IMR-90 (cell line): ENCODE results near the gene SLC35F3.

Source experiments
- FOS ChIP-seq: fragments of 150-350 bp; IDR thresholded peaks from 2 replicates; pipeline ENCODE4 v1.6.1; 2016; ENCODE audit warnings: low read depth, low read length
- MAFK ChIP-seq: IDR thresholded peaks from 2 replicates; pipeline ENCODE4 v1.6.1; 2012; ENCODE audit warnings: low read depth, low read length, improper control_type of control experiment
- MAZ ChIP-seq: IDR thresholded peaks from 2 replicates; pipeline ENCODE4 v1.6.1; 2012; ENCODE audit warnings: low read depth, mild to moderate bottlenecking, low read length, improper control_type of control experiment, moderate library complexity, borderline replicate concordance
- MXI1 ChIP-seq: IDR thresholded peaks from 2 replicates; pipeline ENCODE4 v1.6.1; 2012; ENCODE audit warnings: low read depth, mild to moderate bottlenecking, low read length, moderate library complexity, borderline replicate concordance
- NFE2L2 ChIP-seq: fragments of 150-350 bp; IDR thresholded peaks from 2 replicates; pipeline ENCODE4 v1.6.1; 2016; ENCODE audit warnings: low read depth, mild to moderate bottlenecking, low read length
- POLR2A ChIP-seq: IDR thresholded peaks from 2 replicates; pipeline ENCODE4 v1.6.1; 2012; ENCODE audit warnings: mild to moderate bottlenecking, low read depth, low read length
- RAD21 ChIP-seq: IDR thresholded peaks from 2 replicates; pipeline ENCODE4 v1.6.1; 2012; ENCODE audit warnings: low read length, improper control_type of control experiment
- RCOR1 ChIP-seq: IDR thresholded peaks from 2 replicates; pipeline ENCODE4 v1.6.1; 2012; ENCODE audit warnings: mild to moderate bottlenecking, low read length, improper control_type of control experiment; ENCODE audit not compliant: insufficient replicate concordance
- RFX5 ChIP-seq: IDR thresholded peaks from 2 replicates; pipeline ENCODE4 v1.8.0; 2012; ENCODE audit warnings: low read depth, mild to moderate bottlenecking, low read length, moderate library complexity
- SMC3 ChIP-seq: fragments of 150-350 bp; IDR thresholded peaks from 2 replicates; pipeline ENCODE4 v1.6.1; 2016; ENCODE audit warnings: low read depth, mild to moderate bottlenecking, antibody characterized with exemption, low read length, moderate library complexity
- TF ChIP-seq, protein P1 (sequence below): conservative IDR thresholded peaks from 2 replicates; pipeline ENCODE4 v1.5.1; 2012; ENCODE audit warnings: mild to moderate bottlenecking, low read depth, low read length, improper control_type of control experiment
- TF ChIP-seq, protein P2 (sequence below): fragments of 150-350 bp; IDR thresholded peaks from 2 replicates; pipeline ENCODE4 v1.6.1; 2017; ENCODE audit warnings: mild to moderate bottlenecking, antibody characterized with exemption, low read length, low read depth
- TF ChIP-seq, protein P3 (sequence below): fragments of 150-350 bp; IDR thresholded peaks from 2 replicates; pipeline ENCODE4 v1.6.1; 2016; ENCODE audit warnings: low read depth, mild to moderate bottlenecking, low read length, moderate library complexity, borderline replicate concordance

DNA sequence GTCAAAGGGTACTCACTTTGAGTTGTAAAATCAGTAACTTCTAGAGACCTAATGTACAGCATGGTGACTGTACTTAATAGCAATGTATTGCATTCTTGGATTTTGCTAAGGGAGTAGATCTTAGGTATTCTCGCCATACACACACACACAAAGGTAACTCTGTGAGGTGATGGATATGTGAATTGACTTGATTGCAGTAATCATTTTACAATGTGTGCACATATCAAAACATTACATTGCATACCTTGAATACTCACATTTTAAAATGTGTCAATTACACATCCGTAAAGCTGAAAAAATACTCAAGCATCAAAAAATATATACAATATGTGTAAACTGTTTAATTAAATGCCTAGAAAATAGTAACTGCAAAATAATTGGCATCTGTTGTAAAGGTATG lies 86.0 kb downstream of the SLC35F3 start:
- TF ChIP-seq, protein P1, sequence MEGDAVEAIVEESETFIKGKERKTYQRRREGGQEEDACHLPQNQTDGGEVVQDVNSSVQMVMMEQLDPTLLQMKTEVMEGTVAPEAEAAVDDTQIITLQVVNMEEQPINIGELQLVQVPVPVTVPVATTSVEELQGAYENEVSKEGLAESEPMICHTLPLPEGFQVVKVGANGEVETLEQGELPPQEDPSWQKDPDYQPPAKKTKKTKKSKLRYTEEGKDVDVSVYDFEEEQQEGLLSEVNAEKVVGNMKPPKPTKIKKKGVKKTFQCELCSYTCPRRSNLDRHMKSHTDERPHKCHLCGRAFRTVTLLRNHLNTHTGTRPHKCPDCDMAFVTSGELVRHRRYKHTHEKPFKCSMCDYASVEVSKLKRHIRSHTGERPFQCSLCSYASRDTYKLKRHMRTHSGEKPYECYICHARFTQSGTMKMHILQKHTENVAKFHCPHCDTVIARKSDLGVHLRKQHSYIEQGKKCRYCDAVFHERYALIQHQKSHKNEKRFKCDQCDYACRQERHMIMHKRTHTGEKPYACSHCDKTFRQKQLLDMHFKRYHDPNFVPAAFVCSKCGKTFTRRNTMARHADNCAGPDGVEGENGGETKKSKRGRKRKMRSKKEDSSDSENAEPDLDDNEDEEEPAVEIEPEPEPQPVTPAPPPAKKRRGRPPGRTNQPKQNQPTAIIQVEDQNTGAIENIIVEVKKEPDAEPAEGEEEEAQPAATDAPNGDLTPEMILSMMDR = no peak
- TF ChIP-seq MXI1 = no peak
- no peak for TF ChIP-seq POLR2A
- no peak for TF ChIP-seq RAD21
- no peak for TF ChIP-seq MAFK
- no peak for TF ChIP-seq MAZ
- TF ChIP-seq FOS = no peak
- TF ChIP-seq SMC3 = no peak
- no peak for TF ChIP-seq NFE2L2
- no peak for TF ChIP-seq RFX5
- TF ChIP-seq RCOR1 = no peak
- TF ChIP-seq, protein P2, sequence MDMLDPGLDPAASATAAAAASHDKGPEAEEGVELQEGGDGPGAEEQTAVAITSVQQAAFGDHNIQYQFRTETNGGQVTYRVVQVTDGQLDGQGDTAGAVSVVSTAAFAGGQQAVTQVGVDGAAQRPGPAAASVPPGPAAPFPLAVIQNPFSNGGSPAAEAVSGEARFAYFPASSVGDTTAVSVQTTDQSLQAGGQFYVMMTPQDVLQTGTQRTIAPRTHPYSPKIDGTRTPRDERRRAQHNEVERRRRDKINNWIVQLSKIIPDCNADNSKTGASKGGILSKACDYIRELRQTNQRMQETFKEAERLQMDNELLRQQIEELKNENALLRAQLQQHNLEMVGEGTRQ = no peak
- TF ChIP-seq, protein P3, sequence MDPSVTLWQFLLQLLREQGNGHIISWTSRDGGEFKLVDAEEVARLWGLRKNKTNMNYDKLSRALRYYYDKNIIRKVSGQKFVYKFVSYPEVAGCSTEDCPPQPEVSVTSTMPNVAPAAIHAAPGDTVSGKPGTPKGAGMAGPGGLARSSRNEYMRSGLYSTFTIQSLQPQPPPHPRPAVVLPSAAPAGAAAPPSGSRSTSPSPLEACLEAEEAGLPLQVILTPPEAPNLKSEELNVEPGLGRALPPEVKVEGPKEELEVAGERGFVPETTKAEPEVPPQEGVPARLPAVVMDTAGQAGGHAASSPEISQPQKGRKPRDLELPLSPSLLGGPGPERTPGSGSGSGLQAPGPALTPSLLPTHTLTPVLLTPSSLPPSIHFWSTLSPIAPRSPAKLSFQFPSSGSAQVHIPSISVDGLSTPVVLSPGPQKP = no peak
